HFFc6 (cell line): ENCODE results near the gene CPPED1. TPM values are rescaled to one million over a fixed set of nuclear protein-coding genes. Genes with fewer than 3 reads are reported as not detected.

Source experiments
- DNase-seq: peaks from one replicate; pipeline ENCODE4 v3.0.0-alpha.2; 2018
- H3K27ac Mint-ChIP-seq: 2 replicates; pipeline ENCODE4 v1.8.0; 2020; ENCODE audit warnings: mild to moderate bottlenecking, mixed read lengths
- H3K27me3 Mint-ChIP-seq: 2 replicates; pipeline ENCODE4 v1.8.0; 2021; ENCODE audit warnings: mild to moderate bottlenecking, moderate library complexity, mixed read lengths; ENCODE audit not compliant: insufficient read depth
- H3K36me3 Mint-ChIP-seq: 2 replicates; pipeline ENCODE4 v1.8.0; 2021; ENCODE audit warnings: low read depth, mixed read lengths
- H3K4me1 Mint-ChIP-seq: 2 replicates; pipeline ENCODE4 v1.8.0; 2020; ENCODE audit warnings: low read depth, mixed read lengths
- H3K4me3 Mint-ChIP-seq: 2 replicates; pipeline ENCODE4 v1.8.0; 2020; ENCODE audit warnings: mild to moderate bottlenecking, moderate library complexity, mixed read lengths
- H3K9me3 Mint-ChIP-seq: 2 replicates; pipeline ENCODE4 v1.8.0; 2020; ENCODE audit warnings: mild to moderate bottlenecking, mixed read lengths
- total RNA-seq, 6 experiments: library from RNA; stranded (reverse); fragmentation: NEBNext Ultra II Directional; extraction: Animal tissue kit (Norgen Biotek cat#: 25700); gene quantifications; 2 replicates in 1 of 6; 3 replicates in 5 of 6; pipeline ENCODE4 v1.2.3, GENCODE V29; 2021
- TF ChIP-seq, protein P1 (sequence below): fragments of 200-600 bp; sonication (generic); IDR thresholded peaks from 2 replicates; pipeline ENCODE4 v1.5.0; 2021; ENCODE audit warnings: antibody characterized with exemption, mild to moderate bottlenecking

Gene CPPED1
- total RNA-seq, 6 experiments from 2014 or later: 54.6 to 66.7 (median 63.1) TPM

DNA sequence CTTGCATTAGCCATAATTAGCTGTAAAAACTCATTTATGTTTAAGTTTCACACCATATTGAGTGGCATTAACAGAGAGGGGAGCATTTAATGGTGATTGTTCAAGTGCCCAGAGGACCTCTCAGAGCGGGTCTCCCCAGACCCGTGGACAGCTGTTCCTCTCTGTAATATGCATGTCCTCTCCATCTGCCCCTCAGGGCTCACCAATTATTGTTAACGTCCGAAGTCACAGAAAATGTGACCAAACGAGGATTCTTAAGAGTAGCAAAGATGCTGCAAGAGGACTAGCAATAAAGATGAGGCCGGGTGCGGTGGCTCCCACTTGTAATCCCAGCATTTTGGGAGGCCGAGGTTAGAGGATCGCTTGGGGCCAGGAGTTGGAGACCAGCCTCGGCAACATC is 130.2 kb downstream of the CPPED1 start:
- H3K9me3 Mint-ChIP-seq: peaks cover 9% of the 10 kb centered on the region
- no peak overlapping the region for H3K4me3 Mint-ChIP-seq
- no peaks in the 10 kb centered on the region; the same call in 1 of the 2 replicates for H3K27me3 Mint-ChIP-seq
- DNase-seq: no peak
- H3K27ac Mint-ChIP-seq: peak overlapping the region; percentile 83; the same call in 1 of the 2 replicates
- TF ChIP-seq, protein P1, sequence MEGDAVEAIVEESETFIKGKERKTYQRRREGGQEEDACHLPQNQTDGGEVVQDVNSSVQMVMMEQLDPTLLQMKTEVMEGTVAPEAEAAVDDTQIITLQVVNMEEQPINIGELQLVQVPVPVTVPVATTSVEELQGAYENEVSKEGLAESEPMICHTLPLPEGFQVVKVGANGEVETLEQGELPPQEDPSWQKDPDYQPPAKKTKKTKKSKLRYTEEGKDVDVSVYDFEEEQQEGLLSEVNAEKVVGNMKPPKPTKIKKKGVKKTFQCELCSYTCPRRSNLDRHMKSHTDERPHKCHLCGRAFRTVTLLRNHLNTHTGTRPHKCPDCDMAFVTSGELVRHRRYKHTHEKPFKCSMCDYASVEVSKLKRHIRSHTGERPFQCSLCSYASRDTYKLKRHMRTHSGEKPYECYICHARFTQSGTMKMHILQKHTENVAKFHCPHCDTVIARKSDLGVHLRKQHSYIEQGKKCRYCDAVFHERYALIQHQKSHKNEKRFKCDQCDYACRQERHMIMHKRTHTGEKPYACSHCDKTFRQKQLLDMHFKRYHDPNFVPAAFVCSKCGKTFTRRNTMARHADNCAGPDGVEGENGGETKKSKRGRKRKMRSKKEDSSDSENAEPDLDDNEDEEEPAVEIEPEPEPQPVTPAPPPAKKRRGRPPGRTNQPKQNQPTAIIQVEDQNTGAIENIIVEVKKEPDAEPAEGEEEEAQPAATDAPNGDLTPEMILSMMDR: no peak
- peaks cover 60% of the 10 kb centered on the region for H3K4me1 Mint-ChIP-seq
- H3K36me3 Mint-ChIP-seq: peaks cover 43% of the 10 kb centered on the region

DNA sequence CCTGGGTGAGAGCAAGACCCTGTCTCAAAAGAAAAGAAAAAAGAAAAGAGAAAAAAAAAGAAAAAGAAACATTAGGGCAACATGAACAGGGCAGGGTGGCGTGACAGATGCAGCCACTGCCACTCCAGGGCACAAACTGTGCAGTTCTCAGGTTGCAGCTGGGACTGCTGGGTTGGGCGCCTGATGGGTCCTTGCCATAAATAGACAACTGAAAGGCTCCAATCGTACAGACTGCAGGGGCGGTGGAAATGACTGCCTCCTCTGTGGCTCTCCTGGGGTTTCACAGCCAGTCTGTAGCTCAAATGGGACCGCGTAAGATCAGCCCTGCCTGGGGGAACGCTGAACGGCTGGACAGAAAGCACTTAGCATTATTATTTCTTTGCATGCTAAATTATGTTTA is 130.7 kb downstream of the CPPED1 start:
- TF ChIP-seq, protein P1: no peak
- Mint-ChIP-seq H3K4me3 (no peak overlapping the region), H3K9me3 (peaks cover 13% of the 10 kb centered on the region), H3K27ac (peak overlapping the region; percentile 83; the same call in 1 of the 2 replicates), H3K36me3 (peaks cover 43% of the 10 kb centered on the region), H3K4me1 (peaks cover 55% of the 10 kb centered on the region), H3K27me3 (no peaks in the 10 kb centered on the region; the same call in 1 of the 2 replicates)
- no peak for DNase-seq

DNA sequence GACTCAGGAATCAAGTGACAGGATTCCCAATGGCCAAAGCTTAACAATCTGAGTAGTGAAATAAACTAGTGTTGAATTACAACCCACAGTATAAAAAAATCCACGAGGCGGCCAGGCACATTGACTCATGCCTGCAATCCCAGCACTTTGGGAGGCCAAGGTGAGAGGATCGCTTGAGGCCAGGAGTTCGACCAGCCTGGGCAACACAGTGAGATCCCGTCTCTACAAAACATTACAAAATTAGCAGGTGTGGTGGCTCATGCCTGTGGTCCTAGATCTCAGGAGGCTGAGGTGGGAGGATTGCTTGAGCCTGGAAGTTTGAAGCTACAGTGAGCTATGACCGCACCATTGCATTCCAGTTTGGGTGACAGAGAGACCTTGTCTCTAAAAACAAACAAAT is 133.8 kb downstream of the CPPED1 start:
- Mint-ChIP-seq H3K4me1 (peaks cover 24% of the 10 kb centered on the region), H3K27me3 (no peaks in the 10 kb centered on the region; the same call in 1 of the 2 replicates), H3K36me3 (peaks cover 53% of the 10 kb centered on the region), H3K27ac (no peak overlapping the region), H3K9me3 (peaks cover 33% of the 10 kb centered on the region), H3K4me3 (no peak overlapping the region)
- TF ChIP-seq, protein P1: no peak
- no peak for DNase-seq

DNA sequence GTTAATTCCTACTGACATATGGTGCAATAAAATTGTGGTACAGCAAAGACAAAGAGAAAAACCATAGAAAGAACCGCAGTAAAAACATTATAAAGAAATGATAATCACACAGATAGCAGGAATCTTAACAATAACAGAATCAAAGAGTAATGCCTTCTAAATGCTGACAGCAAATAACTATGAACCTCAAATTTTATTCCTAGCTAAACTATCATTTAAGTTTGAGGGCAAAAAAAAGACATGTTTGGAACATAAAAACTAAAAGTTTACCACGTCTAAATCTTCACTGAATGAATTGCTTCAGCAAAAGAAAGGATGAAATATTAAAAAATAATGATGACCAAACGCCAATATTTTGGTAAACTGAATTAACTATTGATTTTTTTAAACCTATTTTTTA is 135.8 kb downstream of the CPPED1 start:
- Mint-ChIP-seq H3K27ac (no peak overlapping the region), H3K9me3 (peaks cover 33% of the 10 kb centered on the region), H3K4me1 (peaks cover 4% of the 10 kb centered on the region), H3K27me3 (no peaks in the 10 kb centered on the region), H3K4me3 (no peak overlapping the region), H3K36me3 (peaks cover 72% of the 10 kb centered on the region)
- TF ChIP-seq, protein P1: no peak
- no peak for DNase-seq

DNA sequence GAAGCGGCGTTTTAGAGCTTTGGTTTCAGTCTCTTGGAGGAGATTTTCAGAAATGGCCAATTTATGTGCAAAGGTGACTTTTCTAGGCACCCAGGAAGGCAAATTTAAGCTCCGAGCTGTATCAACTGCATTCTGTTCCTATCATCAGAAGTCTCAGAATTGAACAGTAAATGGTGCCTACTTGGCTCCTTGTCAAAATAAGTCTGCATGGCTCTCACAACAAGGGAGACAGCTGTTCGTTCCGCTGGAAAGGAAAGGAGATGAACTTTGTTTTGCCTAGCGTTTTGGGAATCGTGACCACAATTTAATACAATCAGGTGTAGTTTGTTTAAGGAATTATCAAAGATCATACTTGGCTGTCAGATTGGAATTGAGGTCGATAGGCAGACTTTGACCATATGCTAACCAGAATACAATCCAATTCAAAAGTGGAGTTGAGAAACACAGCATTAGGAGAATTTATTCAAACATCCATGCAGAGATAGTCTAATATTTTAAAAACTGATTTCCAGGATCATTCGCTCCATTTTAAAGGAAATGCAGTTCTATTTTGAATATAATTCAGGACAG is 139.4 kb downstream of the CPPED1 start:
- peaks cover 65% of the 10 kb centered on the region for H3K36me3 Mint-ChIP-seq
- H3K27me3 Mint-ChIP-seq: peaks cover 3% of the 10 kb centered on the region; the same call in 1 of the 2 replicates
- TF ChIP-seq, protein P1: no peak
- DNase-seq: no peak
- no peaks in the 10 kb centered on the region; the same call in 1 of the 2 replicates for H3K4me1 Mint-ChIP-seq
- peaks cover 31% of the 10 kb centered on the region for H3K9me3 Mint-ChIP-seq
- no peak overlapping the region for H3K4me3 Mint-ChIP-seq
- H3K27ac Mint-ChIP-seq: no peak overlapping the region
